ENCODE measurements around the gene AMPD1.
A peak's percentile ranks its signal among the peaks of the same experiment; 100 is the strongest.

Gene AMPD1

GRCh38 chr1:114700036-114700600, 4.8 kb upstream of the AMPD1 start:
- no peak for DNase-seq (ENCODE audit: low read depth in 2 of 2)

DNA sequence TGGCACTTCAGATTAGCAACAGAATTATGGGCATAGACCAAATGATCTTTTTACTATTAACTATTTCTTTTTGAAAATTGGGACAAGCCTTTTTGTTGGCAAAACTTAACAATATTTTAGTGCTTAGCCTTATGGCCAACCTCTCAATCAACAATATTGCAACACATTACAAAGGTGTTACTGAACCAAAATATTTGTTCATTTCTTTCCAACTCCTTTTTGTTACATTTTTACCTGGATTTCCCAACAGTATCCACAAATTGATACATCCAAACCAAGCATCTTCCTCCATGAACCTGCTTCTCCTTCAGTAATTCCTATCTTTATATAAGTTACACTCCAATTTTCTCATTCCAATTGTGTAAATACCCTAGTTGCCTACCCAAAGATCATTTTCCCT, 1.5 kb upstream of the AMPD1 start:
- no peak for DNase-seq (ENCODE audit: low read depth in 2 of 2)

DNA sequence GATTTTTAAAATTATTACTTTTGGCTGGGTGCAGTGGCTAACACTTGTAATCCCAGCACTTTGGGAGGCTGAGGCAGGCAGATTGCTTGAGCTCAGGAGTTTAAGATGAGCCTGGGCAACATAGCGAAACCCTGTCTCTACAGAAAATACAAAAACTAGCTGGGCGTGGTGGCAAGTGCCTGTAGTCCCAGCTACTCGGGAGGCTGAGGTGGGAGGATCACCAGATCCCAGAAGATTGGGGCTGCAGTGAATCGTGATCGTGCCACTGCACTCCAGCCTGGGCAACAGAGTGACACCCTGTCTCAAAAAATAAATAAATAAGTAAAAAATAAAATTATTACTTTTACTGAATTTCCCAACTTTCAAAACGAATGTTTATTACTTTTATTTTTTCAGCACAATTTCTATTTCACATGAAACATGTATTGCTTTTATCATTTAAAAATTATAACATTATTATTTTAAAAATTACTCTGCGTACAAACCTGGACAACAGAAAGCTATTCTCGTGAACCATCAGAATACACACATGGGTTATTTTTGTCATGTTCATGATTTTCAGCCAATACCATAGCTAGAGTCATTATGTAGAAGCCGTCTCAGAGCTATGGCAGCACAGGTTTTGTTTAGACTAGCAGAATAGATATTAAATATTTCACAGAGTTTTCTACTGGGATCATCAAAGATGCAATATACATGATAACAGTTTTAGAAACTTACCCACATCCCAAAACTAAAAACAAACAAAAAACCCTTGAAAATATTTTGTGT, 621 bp downstream of the AMPD1 start:
- DNase-seq (ENCODE audit: low read depth in 2 of 2): no peak

DNA sequence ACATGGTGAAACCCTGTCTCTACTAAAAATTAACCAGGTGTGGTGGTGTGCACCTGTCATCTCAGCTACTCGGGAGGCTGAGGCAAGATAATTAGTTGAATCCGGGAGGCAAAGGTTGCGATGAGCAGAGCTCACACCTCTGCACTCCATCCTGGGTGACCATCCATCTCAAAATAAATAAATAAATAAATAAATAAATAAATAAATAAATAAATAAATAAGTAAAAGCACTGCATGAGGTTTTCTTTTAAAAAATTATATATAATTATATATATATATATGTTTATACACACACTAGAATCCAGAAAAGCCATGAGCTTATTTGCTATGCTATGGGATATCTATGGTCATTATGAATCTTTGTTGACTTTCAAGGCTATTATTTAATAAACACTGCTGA, 2.4 kb downstream of the AMPD1 start:
- DNase-seq (ENCODE audit: low read depth in 2 of 2): no peak

DNA sequence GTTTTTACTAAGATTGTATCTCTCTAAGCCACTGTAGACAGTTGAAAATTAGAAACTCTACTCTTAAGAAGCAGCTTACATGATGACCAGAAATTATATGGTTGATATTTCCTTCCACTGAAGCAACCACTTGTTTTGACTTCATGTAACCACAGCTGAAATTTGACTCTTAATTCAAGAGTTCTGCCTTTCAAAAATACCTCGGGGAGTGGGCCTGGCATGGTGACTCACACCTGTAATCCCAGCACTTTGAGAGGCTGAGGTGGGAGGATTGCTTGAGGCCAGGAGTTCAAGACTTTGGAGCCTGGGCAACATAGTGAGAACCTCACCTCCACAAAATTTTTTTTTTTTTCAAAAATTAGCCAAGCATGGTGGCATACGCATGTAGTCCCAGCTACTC, 4.3 kb downstream of the AMPD1 start:
- no peak for DNase-seq (ENCODE audit: low read depth in 2 of 2)

- DNase-seq (ENCODE audit: low read depth in 2 of 2): no peak
Observed at GRCh38 chr1:114690148-114690547, 5.2 kb downstream of the AMPD1 start.

GRCh38 chr1:114688526-114688925, 6.8 kb downstream of the AMPD1 start:
- no peak for DNase-seq (ENCODE audit: low read depth in 2 of 2)

DNA sequence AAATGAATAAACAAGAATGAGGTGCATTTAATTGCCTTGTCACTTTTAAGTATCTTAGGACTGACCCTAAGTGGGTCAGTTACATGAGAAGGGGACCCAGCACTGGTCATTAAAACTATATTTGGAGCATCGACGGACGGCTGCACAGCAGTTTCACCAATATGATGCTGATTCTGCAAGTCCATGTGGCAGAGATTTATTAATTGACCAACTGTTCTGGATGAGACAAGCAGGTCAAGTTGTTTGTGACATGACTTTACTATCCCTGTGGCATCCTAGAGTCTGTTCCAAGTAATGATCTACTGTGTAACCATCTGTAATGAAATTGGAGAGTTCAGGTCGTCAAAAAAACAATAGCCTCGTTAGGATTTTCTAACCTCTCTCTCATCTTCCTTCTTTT, 9.5 kb downstream of the AMPD1 start:
- no peak for DNase-seq (ENCODE audit: low read depth in 2 of 2)

- DNase-seq (ENCODE audit: low read depth in 2 of 2): no peak
Observed at GRCh38 chr1:114677691-114678090, 17.7 kb downstream of the AMPD1 start.

GRCh38 chr1:114676115-114676514, 19.2 kb downstream of the AMPD1 start:
- no peak for DNase-seq (ENCODE audit: low read depth in 2 of 2)

DNA sequence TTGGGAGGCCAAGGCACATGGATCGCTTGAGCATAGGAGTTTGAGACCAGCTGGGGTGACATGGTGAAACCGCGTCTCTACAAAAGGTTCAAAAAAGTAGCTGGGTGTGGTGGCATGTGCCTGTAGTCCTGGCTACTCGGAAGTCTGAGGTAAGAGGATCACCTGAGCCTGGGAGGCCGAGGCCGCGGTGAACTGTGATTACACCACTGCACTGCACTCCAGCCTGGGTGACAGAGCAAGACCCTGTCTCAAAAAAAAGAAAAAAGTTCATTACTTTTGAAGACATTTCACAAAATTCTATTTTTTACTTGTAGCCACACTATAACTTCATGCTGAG, 23.4 kb downstream of the AMPD1 start:
- no peak for DNase-seq (ENCODE audit: low read depth in 2 of 2)

DNA sequence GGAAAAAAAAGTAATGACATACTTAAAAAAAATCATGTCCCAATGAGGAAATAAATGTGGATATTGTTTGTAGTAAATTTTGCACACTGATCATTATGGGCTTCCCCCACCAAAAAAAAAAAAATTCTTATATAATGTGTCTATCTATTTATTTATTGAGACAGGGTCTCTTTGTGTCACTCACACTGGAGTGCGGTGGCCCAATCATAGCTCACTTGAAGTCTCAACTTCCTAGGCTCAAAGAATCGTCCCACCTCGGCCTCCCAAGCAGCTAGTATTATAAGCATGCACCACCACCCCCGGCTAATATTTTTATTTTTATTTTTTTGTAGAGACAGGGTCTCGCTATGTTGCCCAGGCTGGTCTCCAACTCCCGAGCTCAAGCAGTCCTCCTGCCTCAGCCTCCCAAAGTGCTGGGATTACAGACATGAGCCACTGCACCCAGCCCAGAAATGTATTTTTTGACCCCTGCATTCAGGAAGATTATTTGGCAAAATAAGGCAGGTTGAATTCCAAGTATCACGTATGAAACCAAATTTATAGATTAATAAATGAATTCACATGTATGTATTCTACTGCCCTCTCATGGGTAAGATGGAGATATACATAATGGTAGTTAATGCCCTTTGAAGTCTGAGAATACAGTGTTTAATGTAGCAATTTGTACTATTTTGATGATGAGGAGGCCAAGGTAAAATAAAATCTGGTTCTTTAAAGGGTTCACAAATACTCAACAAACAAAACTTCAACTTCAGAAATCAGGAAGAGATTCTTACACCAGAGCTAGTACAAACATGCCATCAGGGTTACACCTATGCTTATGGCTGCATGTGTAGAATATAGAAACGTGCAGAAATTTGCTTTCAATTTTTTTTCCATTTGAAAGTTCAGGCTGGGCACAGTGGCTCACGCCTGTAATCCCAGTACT, 24.1 kb downstream of the AMPD1 start:
- no peak for DNase-seq (ENCODE audit: low read depth in 2 of 2)

DNA sequence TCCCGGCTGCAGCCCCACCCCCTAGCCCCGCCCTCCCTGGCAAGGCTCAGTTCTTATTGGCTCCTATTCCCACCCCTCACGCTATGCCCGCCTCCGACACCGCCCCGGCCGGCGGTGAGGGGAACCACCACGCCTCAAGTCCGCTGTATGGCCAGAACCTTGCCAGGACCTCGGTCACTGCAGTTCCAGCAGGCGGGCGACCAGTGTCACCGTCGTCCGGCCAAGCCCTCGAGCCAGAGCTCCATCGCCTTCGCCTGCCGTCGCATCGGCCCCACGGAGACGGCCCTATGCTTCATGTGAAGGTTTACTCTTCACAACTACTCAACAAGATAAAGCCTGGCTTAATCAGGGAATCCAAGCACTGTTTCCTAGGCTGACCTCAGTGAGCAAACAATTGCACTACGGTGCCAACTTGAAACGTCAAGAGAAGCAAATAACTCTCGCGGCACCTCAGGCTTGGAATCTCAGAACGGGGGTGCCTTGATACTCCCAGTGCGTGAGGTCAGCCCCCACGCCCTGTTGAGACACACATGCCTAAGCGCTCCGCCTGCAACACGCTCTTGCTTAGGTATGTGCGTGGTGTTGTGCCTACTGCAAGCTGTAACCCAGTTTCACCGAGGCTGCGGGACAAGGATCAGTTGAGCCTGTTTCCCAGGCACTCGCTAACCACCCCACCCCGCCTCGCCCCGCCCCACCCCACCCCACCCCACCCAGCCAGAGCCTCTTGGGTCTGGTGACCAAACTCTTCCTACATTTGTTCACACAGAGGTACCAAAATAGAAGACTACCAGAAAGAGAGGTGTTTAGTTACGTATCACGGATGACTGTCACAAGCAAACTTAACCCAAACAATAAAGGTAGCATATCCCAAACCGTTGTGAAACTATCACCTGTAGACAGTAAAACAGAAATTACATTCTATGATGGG, 25.0 kb downstream of the AMPD1 start:
- peak; percentile 63 to 78 for DNase-seq (ENCODE audit: low read depth in 2 of 2)

DNA sequence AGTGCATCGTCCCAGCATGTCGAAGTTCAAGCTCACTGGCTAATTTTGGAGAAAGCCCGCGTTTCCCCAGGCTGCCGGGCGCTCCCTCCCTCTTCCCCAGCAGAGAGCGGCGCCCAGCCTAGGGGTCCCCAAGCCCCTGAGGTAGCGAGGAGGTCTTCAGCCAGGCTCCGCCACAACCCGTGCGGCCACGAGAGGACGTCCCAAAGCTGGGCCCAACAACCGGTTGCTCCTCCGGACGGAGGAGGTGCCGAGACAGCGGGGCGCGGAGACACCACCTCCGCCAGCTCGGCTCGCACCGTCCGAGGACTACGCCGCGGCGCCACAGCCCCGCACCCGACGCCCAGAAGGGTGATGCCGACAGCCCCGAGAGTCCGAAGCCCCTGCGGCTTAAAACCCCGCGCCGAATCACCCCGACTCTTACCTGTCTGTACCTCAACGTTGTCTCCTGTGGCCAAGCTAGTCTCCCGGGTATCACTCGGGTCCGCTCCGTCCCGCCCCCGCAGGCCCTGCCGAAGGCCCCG, 25.7 kb downstream of the AMPD1 start, which contains the start of gene DENND2C:
Gene DENND2C, minus strand, starts transcription at position 488 of the 521 bp plus-strand sequence. CDS start 44,065 bp downstream, outside the sequence.
- no peak for DNase-seq (ENCODE audit: low read depth in 2 of 2)

GRCh38 chr1:114668784-114669561, 26.4 kb downstream of the AMPD1 start:
- DNase-seq (ENCODE audit: low read depth in 2 of 2): no peak

DNA sequence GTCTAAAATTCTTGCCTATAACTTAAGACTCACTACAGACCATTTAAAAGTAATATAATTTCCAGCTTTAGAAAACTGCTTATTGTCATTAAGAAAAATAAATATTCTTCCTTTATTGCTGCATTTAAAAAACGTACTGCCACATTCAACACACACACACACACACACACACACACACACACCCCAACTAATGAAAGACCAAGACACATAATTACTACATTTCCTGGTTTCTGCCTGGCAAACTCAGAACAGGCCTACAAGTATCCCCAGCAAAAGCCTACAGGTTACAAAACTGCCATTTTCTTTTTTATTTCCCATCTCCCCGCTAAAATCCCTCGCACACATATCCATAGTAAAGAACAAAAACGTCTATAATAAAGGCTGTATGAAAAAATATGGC, 27.0 kb downstream of the AMPD1 start:
- DNase-seq (ENCODE audit: low read depth in 2 of 2): no peak

GRCh38 chr1:114666954-114667353, 28.4 kb downstream of the AMPD1 start:
- no peak for DNase-seq (ENCODE audit: low read depth in 2 of 2)

DNA sequence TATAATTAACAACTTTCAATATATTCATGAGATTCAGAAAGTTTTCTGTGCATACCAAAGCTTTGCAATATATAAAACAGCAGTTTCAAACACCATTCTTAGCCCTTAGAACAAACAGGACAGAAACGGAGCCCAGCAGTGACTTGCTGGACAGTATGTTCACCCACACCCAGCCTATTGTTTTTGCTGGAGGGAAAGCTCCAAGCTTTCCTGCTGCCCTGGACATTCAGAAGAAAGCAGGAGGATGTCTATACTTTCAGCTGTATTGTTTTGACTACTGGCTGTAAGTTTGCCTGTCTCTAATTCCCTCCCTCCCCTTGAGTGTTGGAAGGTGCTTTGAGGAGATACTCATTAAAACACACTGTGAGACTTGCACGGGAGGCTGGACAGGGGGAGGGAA, 35.1 kb downstream of the AMPD1 start:
- no peak for DNase-seq (ENCODE audit: low read depth in 2 of 2)

DNA sequence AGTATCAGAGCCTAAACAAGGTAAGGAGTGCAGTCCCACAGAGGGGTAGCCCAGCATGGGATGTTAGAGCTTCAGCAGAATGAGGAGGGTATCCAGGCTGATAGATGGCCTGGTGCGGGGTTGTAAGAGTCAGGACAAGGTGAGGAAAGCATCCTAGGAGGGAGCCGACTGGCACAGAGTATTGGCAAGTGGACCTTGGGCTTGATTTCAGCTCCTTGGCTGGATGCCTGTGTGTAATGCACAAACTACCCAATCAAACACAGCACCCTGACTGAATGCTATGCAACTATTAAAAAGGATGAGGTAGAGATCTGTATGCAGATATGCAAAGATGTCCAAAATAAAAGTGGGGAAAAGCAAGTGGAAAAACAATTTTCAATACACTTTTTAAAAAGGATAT, 43.5 kb downstream of the AMPD1 start:
- no peak for DNase-seq (ENCODE audit: low read depth in 2 of 2)

GRCh38 chr1:114648503-114648902, 46.8 kb downstream of the AMPD1 start:
- DNase-seq (ENCODE audit: low read depth in 2 of 2): no peak

DNA sequence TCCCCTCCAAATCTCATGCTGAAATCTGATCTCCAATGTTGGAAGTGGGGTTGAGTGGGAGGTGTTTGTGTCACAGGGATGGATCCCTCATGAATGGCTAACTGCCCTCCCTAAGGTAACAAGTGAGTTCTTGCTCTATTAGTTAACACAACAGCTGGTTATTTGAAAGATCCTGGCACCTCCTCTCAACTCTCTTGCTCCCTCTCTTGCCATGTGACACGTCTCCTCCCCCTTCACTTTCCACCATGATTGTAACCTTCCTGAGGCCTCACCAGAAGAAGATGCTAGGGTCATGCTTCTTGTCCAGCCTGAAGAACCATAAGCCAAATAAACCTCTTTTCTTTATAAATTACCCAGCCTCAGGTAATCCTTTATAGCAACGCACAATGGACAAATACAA, 54.0 kb downstream of the AMPD1 start:
- no peak for DNase-seq (ENCODE audit: low read depth in 2 of 2)

Data from stimulated activated CD8-positive, alpha-beta memory T cell treated with anti-CD3 and anti-CD28 coated beads, Interleukin-2, amount 100 ng/mL, for 1 hour (primary cell).